Panc1 (cell line): Measurements from ENCODE around the gene WDR35. TPM values are rescaled to one million over a fixed set of nuclear protein-coding genes. Genes with fewer than 3 reads are reported as not detected.
A peak's percentile ranks its signal among the peaks of the same experiment; 100 is the strongest.

Source experiments
- ATAC-seq: fragments of 200-7000 bp; cut with Tn5 transposase; 2 replicates; pipeline ENCODE4 v1.9.1; 2020; ENCODE audit warnings: mild to moderate bottlenecking, moderate library complexity
- BruUV-seq: library from RNA; stranded (reverse); fragments of 400-500 nt; replicated peaks from 2 replicates; lab custom pipeline; 2021; lab: Mats Ljungman, UMichigan
- CTCF ChIA-PET: fragments of 300-600 bp; sonication (Branson Sonifier 250); formaldehyde crosslinking; loops from one replicate; lab custom pipeline; 2022; ENCODE audit warnings: antibody characterized with exemption; lab: Charles Lee
- POLR2A ChIA-PET: fragments of 300-600 bp; sonication (Branson Sonifier 250); formaldehyde crosslinking; loops from one replicate; lab custom pipeline; 2022; ENCODE audit warnings: antibody characterized with exemption; lab: Charles Lee
- DNase-seq: peaks from one replicate; pipeline ENCODE4 v3.0.0-alpha.2; 2010; ENCODE audit warnings: low read depth, low spot score
- H3K27ac ChIP-seq: 2 replicates; pipeline ENCODE4 v1.5.1; 2011; ENCODE audit warnings: mild to moderate bottlenecking, low read length, inconsistent platforms
- H3K27me3 ChIP-seq: fragments of 200-500 bp; sonication (Bioruptor generic); 2 replicates; pipeline ENCODE4 v1.6.0; 2014; ENCODE audit warnings: low read length, inconsistent platforms; ENCODE audit not compliant: control insufficient read depth, insufficient read depth
- H3K36me3 ChIP-seq: fragments of 200-500 bp; sonication (Bioruptor generic); 2 replicates; pipeline ENCODE4 v1.5.1; 2014; ENCODE audit warnings: inconsistent platforms, mild to moderate bottlenecking, low read length, moderate library complexity; ENCODE audit not compliant: control insufficient read depth, insufficient read depth
- H3K4me1 ChIP-seq: 2 replicates; pipeline ENCODE4 v1.5.1; 2011; ENCODE audit warnings: inconsistent platforms, mild to moderate bottlenecking, low read length, moderate library complexity; ENCODE audit not compliant: control insufficient read depth, insufficient read depth
- H3K4me3 ChIP-seq, 2 experiments: 2 replicates each; pipeline ENCODE4 v1.5.1; 2011 to 2012; ENCODE audit warnings: low read depth in 2 of 2, low read length in 2 of 2, mild to moderate bottlenecking in 2 of 2, inconsistent platforms in 1 of 2, moderate library complexity in 1 of 2
- H3K9me3 ChIP-seq: fragments of 200-500 bp; sonication (Bioruptor generic); 2 replicates; pipeline ENCODE4 v1.5.1; 2014; ENCODE audit warnings: low read depth, mild to moderate bottlenecking, inconsistent platforms, low read length, moderate library complexity; ENCODE audit not compliant: control insufficient read depth, insufficient read depth
- CTCF ChIP-seq: fragments of 450-650 bp; IDR thresholded peaks from 2 replicates; pipeline ENCODE4 v1.5.1; 2017; ENCODE audit warnings: mild to moderate bottlenecking
- POLR2AphosphoS5 ChIP-seq: IDR thresholded peaks from 2 replicates; pipeline ENCODE4 v1.6.1; 2012; ENCODE audit warnings: mild to moderate bottlenecking, low read depth, low read length, moderate library complexity
- REST ChIP-seq, 2 experiments: IDR thresholded peaks; 2 replicates each; pipeline ENCODE4 v1.6.1; 2011 to 2012; ENCODE audit warnings: low read depth in 2 of 2, control low read depth in 1 of 2, low read length in 1 of 2, mild to moderate bottlenecking in 1 of 2, moderate library complexity in 1 of 2; ENCODE audit not compliant: insufficient read depth in 1 of 2
- SIN3A ChIP-seq: IDR thresholded peaks from 2 replicates; pipeline ENCODE4 v1.6.1; 2012; ENCODE audit warnings: low read depth, mild to moderate bottlenecking, low read length, moderate library complexity, borderline replicate concordance; ENCODE audit not compliant: insufficient read depth
- TCF7L2 ChIP-seq: IDR thresholded peaks from 2 replicates; pipeline ENCODE4 v1.6.1; 2011; ENCODE audit warnings: mild to moderate bottlenecking, low read depth, low read length, inconsistent platforms
- in situ Hi-C: cut with HindIII; loops from 2 replicates; pipeline ENCODE4 v1.10.0; 2016; ENCODE audit warnings: low sequenced_read_pairs, low pct_unique_long_range_greater_than_20kb
- intact Hi-C: fragments of 100-400 bp; cut with micrococcal nuclease; formaldehyde crosslinking; loops from one replicate; pipeline ENCODE4 v1.10.0; 2022; ENCODE audit not compliant: unreplicated experiment
- total RNA-seq: library from RNA; stranded (reverse); gene quantifications from one replicate; pipeline ENCODE4 v1.2.1, GENCODE V29; 2021; ENCODE audit not compliant: unreplicated experiment

WDR35 gene
- total RNA-seq, 1 experiment from 2014 or later, result 13.8 TPM

GRCh38 chr2:20013126-20013849 is 23.4 kb upstream of the WDR35 start:
- ChIA-PET POLR2A (no interaction called here), CTCF (no interaction called here)
- no peaks in the 10 kb centered on the region for H3K9me3 ChIP-seq
- no peak for DNase-seq
- no peaks in the 10 kb centered on the region for H3K36me3 ChIP-seq
- in situ Hi-C loops (no loop called here), intact Hi-C loops (no loop called here)
- BruUV-seq, result no TSS peak
- H3K4me1 ChIP-seq, result no peaks in the 10 kb centered on the region
- H3K4me3 ChIP-seq, result peak overlapping the region; percentile 46 to 56
- H3K27me3 ChIP-seq, result no peaks in the 10 kb centered on the region
- peak overlapping the region; percentile 31; the same call in 1 of the 2 replicates for H3K27ac ChIP-seq
- TF ChIP-seq CTCF (no peak), POLR2AphosphoS5 (no peak), TCF7L2 (no peak), SIN3A (no peak), REST (IDR thresholded peaks at IDR 0.05; ENCODE audit: insufficient read depth in 1 of 2, low read depth in 2 of 2, low read length in 1 of 2) (no peak)
- no peak for ATAC-seq

- no peaks in the 10 kb centered on the region for H3K36me3 ChIP-seq
- intact Hi-C loops (no loop called here), in situ Hi-C loops (no loop called here)
- TF ChIP-seq SIN3A, result no peak
- no peak for TF ChIP-seq POLR2AphosphoS5
- TF ChIP-seq TCF7L2, result no peak
- H3K4me3 ChIP-seq, result peak within 1 kb of the TSS; percentile 46 to 56
- no peaks in the 10 kb centered on the region for H3K9me3 ChIP-seq
- ChIA-PET POLR2A (no interaction called here), CTCF (no interaction called here)
- peak within 1 kb of the TSS; percentile 31; the same call in 1 of the 2 replicates for H3K27ac ChIP-seq
- no peaks in the 10 kb centered on the region for H3K4me1 ChIP-seq
- no TSS peak for BruUV-seq
- ATAC-seq (peak; percentile 85), DNase-seq (no peak)
- no peaks in the 10 kb centered on the region for H3K27me3 ChIP-seq
These were observed 22.6 kb upstream of the WDR35 start, which contains the start of gene MATN3 for GRCh38 chr2:20012282-20013125. Gene MATN3 (minus strand): TSS chr2:20012668. CDS start chr2:20012631, 37 bp downstream.
